ENCODE measurements around the gene ARMC9.

Gene ARMC9

GRCh38 chr2:231380307-231380706 is 181.9 kb downstream of the ARMC9 start:
- no peak for DNase-seq (ENCODE audit: low spot score)

- no peak for DNase-seq (ENCODE audit: low spot score)
Observed at GRCh38 chr2:231380991-231381847, 182.8 kb downstream of the ARMC9 start.

- DNase-seq (ENCODE audit: low spot score), result no peak
Observed at GRCh38 chr2:231382116-231382515, 183.7 kb downstream of the ARMC9 start.

GRCh38 chr2:231383416-231384108 is 185.1 kb downstream of the ARMC9 start:
- no peak for DNase-seq (ENCODE audit: low spot score)

GRCh38 chr2:231384109-231384435 is 185.6 kb downstream of the ARMC9 start:
- no peak for DNase-seq (ENCODE audit: low spot score)

- DNase-seq (ENCODE audit: low spot score), result no peak
Observed at GRCh38 chr2:231384970-231385369, 186.5 kb downstream of the ARMC9 start.

- DNase-seq (ENCODE audit: low spot score), result no peak
Observed at GRCh38 chr2:231385429-231385828, 187.0 kb downstream of the ARMC9 start.

GRCh38 chr2:231386446-231386845 is 188.0 kb downstream of the ARMC9 start:
- DNase-seq (ENCODE audit: low spot score), result no peak

- DNase-seq (ENCODE audit: low spot score), result no peak
Observed at GRCh38 chr2:231387904-231388724, 189.7 kb downstream of the ARMC9 start.

GRCh38 chr2:231388725-231389346 is 190.4 kb downstream of the ARMC9 start:
- no peak for DNase-seq (ENCODE audit: low spot score)

GRCh38 chr2:231390667-231391066 is 192.2 kb downstream of the ARMC9 start:
- no peak for DNase-seq (ENCODE audit: low spot score)

GRCh38 chr2:231391981-231392380 is 193.6 kb downstream of the ARMC9 start:
- DNase-seq (ENCODE audit: low spot score), result no peak

- DNase-seq (ENCODE audit: low spot score), result no peak
Observed at GRCh38 chr2:231392431-231393148, 194.2 kb downstream of the ARMC9 start.

GRCh38 chr2:231393149-231394131 is 195.0 kb downstream of the ARMC9 start:
- DNase-seq (ENCODE audit: low spot score), result peak; percentile 90

- DNase-seq (ENCODE audit: low spot score), result peak; percentile 82
Observed at GRCh38 chr2:231394211-231395141, 196.0 kb downstream of the ARMC9 start.

GRCh38 chr2:231395188-231396057 is 197.0 kb downstream of the ARMC9 start, which contains the start of gene B3GNT7:
B3GNT7 (plus strand) TSS chr2:231395710; CDS start chr2:231395804, 94 bp downstream.
- DNase-seq (ENCODE audit: low spot score), result peak; percentile 60

- peak; percentile 36 for DNase-seq (ENCODE audit: low spot score)
Observed at GRCh38 chr2:231396058-231396821, 197.8 kb downstream of the ARMC9 start.

All from germinal center (tissue), 1 donor.